Small intestine (tissue), 7 donors: ENCODE measurements around the gene CLTCL1. TPM values are rescaled to one million over a fixed set of nuclear protein-coding genes. Genes with fewer than 3 reads are reported as not detected.

Source experiments
- DNase-seq, 2 donors: peaks; one replicate each; pipeline versions ENCODE4 v3.0.0 to v3.0.0-alpha.2; 2013
- FAIRE-seq: peaks from 2 replicates; lab custom pipeline; 2012; peaks lifted over from hg19 to GRCh38; lab: Jason Lieb, UNC
- H3K27ac ChIP-seq, 3 donors: one replicate each; pipeline ENCODE4 v1.5.1; 2013; ENCODE audit warnings: low read length in 2 of 3, mild to moderate bottlenecking in 2 of 3, control low read depth in 1 of 3, inconsistent platforms in 1 of 3, low read depth in 1 of 3, moderate library complexity in 1 of 3
- H3K27me3 ChIP-seq, 3 donors: one replicate each; pipeline ENCODE4 v1.6.1; 2013; ENCODE audit warnings: low read length in 3 of 3, inconsistent platforms in 1 of 3; ENCODE audit not compliant: control insufficient read depth in 3 of 3, insufficient read depth in 3 of 3
- H3K36me3 ChIP-seq, 3 donors: one replicate each; pipeline ENCODE4 v1.6.1; 2013; ENCODE audit warnings: low read length in 3 of 3, inconsistent platforms in 1 of 3, low read depth in 1 of 3, mild to moderate bottlenecking in 1 of 3, moderate library complexity in 1 of 3; ENCODE audit not compliant: control insufficient read depth in 3 of 3, insufficient read depth in 2 of 3
- H3K4me1 ChIP-seq, 3 donors: one replicate each; pipeline ENCODE4 v1.6.1; 2013; ENCODE audit warnings: low read length in 2 of 3, inconsistent platforms in 1 of 3, low read depth in 1 of 3, mild to moderate bottlenecking in 1 of 3, moderate library complexity in 1 of 3; ENCODE audit not compliant: control insufficient read depth in 3 of 3, insufficient read depth in 2 of 3
- H3K4me3 ChIP-seq, 3 donors: one replicate each; pipeline ENCODE4 v1.5.1; 2013; ENCODE audit warnings: low read length in 3 of 3, control low read depth in 1 of 3, inconsistent platforms in 1 of 3, low read depth in 1 of 3, mild to moderate bottlenecking in 1 of 3, moderate library complexity in 1 of 3
- H3K9me3 ChIP-seq, 2 donors: one replicate each; pipeline ENCODE4 v1.6.1; 2013; ENCODE audit warnings: low read depth in 1 of 2, low read length in 1 of 2; ENCODE audit not compliant: control insufficient read depth in 2 of 2, insufficient read depth in 1 of 2
- WGBS, 3 donors: extraction: QIAGEN DNeasy Blood & Tissue Kit; methylation state at CpG; one replicate each; pipeline ENCODE4 v1.1.7; 2013; 5-methylcytosine and 5-hydroxymethylcytosine counted together
- polyA plus RNA-seq, 4 donors: library from polyadenylated mRNA; stranded (reverse) in 3 of 4; unstranded in 1 of 4; fragments of 200-250 nt in 3 of 4; fragments of 120-200 nt in 1 of 4; gene quantifications; one replicate each; pipeline versions ENCODE4 v1.2.1 to v1.2.3, GENCODE V29; 2013
- donor health status: healthy with polysubstance abuse.
- donor health status: control.
- donor health status: control.
- donor health status: Bipolar disorder and iron deficiency.
- donor health status: healthy.

Gene CLTCL1
- polyA plus RNA-seq, 4 donors: 0.67 to 1.5 (median 0.95) TPM

GRCh38 chr22:19134176-19134831 lies 157.2 kb downstream of the CLTCL1 start:
- no peak for DNase-seq
- Histone ChIP-seq H3K27ac (no peak overlapping the region), H3K27me3 (no peaks in the 10 kb centered on the region), H3K4me1 (no peaks in the 10 kb centered on the region), H3K4me3 (no peak overlapping the region), H3K36me3 (peaks cover 9 to 80% (median 16%) of the 10 kb centered on the region in 3 donors), H3K9me3 (no peaks in the 10 kb centered on the region)
- 94 to 99% (median 96%) methylated on average over 21 of the region's 21 CpGs for WGBS, 3 donors
- FAIRE-seq: no peak

- 94 to 98% (median 97%) methylated on average over 13 of the region's 13 CpGs for WGBS, 3 donors
- H3K36me3 ChIP-seq: peaks cover 6 to 73% (median 16%) of the 10 kb centered on the region in 3 donors
Measured at GRCh38 chr22:19133561-19133960, 158.0 kb downstream of the CLTCL1 start.

GRCh38 chr22:19132693-19133400 lies 158.7 kb downstream of the CLTCL1 start:
- 87 to 93% (median 89%) methylated on average over 9 of the region's 9 CpGs for WGBS, 3 donors
- no peaks in the 10 kb centered on the region for H3K27me3 ChIP-seq
- H3K4me1 ChIP-seq: no peaks in the 10 kb centered on the region
- peaks cover 6 to 66% (median 16%) of the 10 kb centered on the region in 3 donors for H3K36me3 ChIP-seq
- FAIRE-seq (no peak), DNase-seq (no peak)
- H3K27ac ChIP-seq: no peak overlapping the region
- no peaks in the 10 kb centered on the region for H3K9me3 ChIP-seq
- H3K4me3 ChIP-seq: no peak overlapping the region

More at GRCh38 chr22:19133561-19133960, 158.0 kb downstream of the CLTCL1 start:
- no peak overlapping the region for H3K27ac ChIP-seq
- H3K27me3 ChIP-seq: no peaks in the 10 kb centered on the region
- no peak for FAIRE-seq
- DNase-seq: no peak
- no peak overlapping the region for H3K4me3 ChIP-seq
- no peaks in the 10 kb centered on the region for H3K9me3 ChIP-seq
- H3K4me1 ChIP-seq: no peaks in the 10 kb centered on the region

GRCh38 chr22:19132153-19132552 lies 159.4 kb downstream of the CLTCL1 start:
- Histone ChIP-seq H3K4me3 (no peak overlapping the region), H3K27ac (no peak overlapping the region), H3K9me3 (no peaks in the 10 kb centered on the region), H3K27me3 (no peaks in the 10 kb centered on the region), H3K36me3 (peaks cover 6 to 59% (median 14%) of the 10 kb centered on the region in 3 donors), H3K4me1 (no peaks in the 10 kb centered on the region)
- WGBS, 3 donors: 92 to 95% (median 94%) methylated on average over 20 of the region's 20 CpGs
- DNase-seq: no peak
- FAIRE-seq: no peak

- no peak for FAIRE-seq
Measured at GRCh38 chr22:19131685-19132015, 159.9 kb downstream of the CLTCL1 start.

GRCh38 chr22:19130959-19131684 lies 160.4 kb downstream of the CLTCL1 start, which contains the start of gene TSSK2:
Gene TSSK2, plus strand, starts transcription at chr22:19131308. Its CDS starts 92 bp downstream, at chr22:19131400.
- no peak for DNase-seq
- no peak for FAIRE-seq

More at GRCh38 chr22:19131685-19132015, 159.9 kb downstream of the CLTCL1 start:
- Histone ChIP-seq H3K4me3 (no peak overlapping the region), H3K9me3 (no peaks in the 10 kb centered on the region), H3K27ac (no peak overlapping the region), H3K4me1 (no peaks in the 10 kb centered on the region), H3K27me3 (no peaks in the 10 kb centered on the region), H3K36me3 (peaks cover 6 to 54% (median 10%) of the 10 kb centered on the region in 3 donors)
- DNase-seq: no peak
- 97% methylated on average over 19 of the region's 19 CpGs for WGBS, 3 donors

GRCh38 chr22:19129871-19130270 lies 161.6 kb downstream of the CLTCL1 start:
- H3K36me3 ChIP-seq: peaks cover 5 to 40% (median 6%) of the 10 kb centered on the region in 3 donors
- H3K27me3 ChIP-seq: no peaks in the 10 kb centered on the region
- DNase-seq (no peak), FAIRE-seq (no peak)
- no peaks in the 10 kb centered on the region for H3K4me1 ChIP-seq
- no peaks in the 10 kb centered on the region for H3K9me3 ChIP-seq
- WGBS, 3 donors: 66 to 81% (median 78%) methylated on average over 8 of the region's 8 CpGs
- no peak overlapping the region for H3K4me3 ChIP-seq
- no peak overlapping the region for H3K27ac ChIP-seq

More at GRCh38 chr22:19130959-19131684, 160.4 kb downstream of the CLTCL1 start, which contains the start of gene TSSK2:
- Histone ChIP-seq H3K27ac (no peak within 1 kb of the TSS), H3K36me3 (peaks cover 6 to 50% (median 9%) of the 10 kb centered on the region in 3 donors), H3K4me3 (no peak within 1 kb of the TSS), H3K4me1 (no peaks in the 10 kb centered on the region), H3K27me3 (no peaks in the 10 kb centered on the region), H3K9me3 (no peaks in the 10 kb centered on the region)
- 89 to 93% (median 92%) methylated on average over 27 of the region's 27 CpGs for WGBS, 3 donors
